ENCODE measurements around the gene EXTL2.
"Not testable (repeated sequence)": the region's sequence is repeated elsewhere in the genome, so short reads cannot be mapped to it uniquely, and the experiment has no call there.

The EXTL2 gene, protein sequence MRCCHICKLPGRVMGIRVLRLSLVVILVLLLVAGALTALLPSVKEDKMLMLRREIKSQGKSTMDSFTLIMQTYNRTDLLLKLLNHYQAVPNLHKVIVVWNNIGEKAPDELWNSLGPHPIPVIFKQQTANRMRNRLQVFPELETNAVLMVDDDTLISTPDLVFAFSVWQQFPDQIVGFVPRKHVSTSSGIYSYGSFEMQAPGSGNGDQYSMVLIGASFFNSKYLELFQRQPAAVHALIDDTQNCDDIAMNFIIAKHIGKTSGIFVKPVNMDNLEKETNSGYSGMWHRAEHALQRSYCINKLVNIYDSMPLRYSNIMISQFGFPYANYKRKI

DNA sequence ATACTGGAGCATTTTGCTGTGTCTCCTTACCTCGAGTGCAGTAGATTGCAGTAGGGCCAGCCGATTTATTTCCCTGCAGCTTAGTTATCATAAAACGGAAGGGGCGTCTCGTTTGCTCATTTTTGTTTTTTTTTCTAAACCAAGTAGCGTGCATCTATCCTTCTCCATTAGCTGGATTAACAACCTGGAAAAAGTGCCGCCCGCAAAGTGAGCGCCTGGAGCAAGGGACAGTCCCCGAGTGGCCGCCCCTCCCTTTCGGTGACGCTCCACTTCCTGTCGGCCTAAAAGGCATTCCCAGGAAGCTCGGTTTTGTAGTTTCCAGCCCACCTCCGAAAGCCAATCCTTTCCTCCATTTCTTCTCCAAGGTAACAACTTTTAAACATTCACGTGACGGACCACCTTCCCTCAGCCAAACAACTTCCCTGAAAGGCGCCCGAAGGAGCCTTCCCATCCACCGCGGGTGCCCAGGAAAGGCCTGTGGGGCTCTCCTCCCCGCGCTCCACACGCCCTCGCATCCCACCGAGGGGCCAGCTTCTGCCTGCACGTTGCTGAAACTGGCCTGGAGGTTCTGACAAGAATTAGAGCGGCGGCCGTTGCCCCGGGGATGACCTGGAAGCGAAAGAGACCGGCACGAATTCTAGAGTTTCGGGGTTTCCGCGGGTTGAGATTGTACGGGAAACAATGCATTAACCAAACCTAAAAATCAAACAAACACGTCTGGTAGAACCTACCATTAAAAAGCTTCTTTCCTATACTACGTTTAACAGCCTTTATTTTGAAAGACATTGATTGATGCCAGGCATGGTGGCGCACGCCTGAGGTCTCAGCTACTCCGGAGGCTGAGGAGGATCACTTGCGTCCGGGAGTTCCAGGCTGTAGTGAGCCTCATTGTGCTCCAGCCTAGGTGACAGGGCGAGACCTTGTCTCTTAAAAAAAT is at the start of gene EXTL2:
TSS of gene EXTL2 (minus strand) at position 240 of the 937 bp plus-strand sequence. CDS start 6,085 bp downstream, outside the sequence.
- DNase-seq, result peak; percentile 84

DNA sequence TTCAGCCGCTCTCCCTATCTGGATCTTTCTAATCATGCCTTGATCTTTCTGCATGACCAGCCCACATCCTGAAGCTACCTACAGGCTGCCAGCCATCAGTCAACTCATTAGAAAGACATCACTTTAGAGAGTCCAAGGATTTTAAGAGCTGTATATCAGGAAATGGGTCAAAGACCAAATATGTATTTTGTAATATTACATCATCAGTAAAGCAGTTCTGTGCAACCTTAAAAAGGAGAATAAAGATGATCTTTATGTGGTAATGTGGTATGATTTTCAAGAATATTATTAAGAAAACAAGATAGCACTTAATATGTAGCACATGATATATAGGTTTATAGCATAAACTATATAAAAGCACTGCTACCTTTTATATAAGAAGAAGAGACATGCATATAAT is 48.9 kb upstream of the EXTL2 start:
- DNase-seq, result no peak

DNA sequence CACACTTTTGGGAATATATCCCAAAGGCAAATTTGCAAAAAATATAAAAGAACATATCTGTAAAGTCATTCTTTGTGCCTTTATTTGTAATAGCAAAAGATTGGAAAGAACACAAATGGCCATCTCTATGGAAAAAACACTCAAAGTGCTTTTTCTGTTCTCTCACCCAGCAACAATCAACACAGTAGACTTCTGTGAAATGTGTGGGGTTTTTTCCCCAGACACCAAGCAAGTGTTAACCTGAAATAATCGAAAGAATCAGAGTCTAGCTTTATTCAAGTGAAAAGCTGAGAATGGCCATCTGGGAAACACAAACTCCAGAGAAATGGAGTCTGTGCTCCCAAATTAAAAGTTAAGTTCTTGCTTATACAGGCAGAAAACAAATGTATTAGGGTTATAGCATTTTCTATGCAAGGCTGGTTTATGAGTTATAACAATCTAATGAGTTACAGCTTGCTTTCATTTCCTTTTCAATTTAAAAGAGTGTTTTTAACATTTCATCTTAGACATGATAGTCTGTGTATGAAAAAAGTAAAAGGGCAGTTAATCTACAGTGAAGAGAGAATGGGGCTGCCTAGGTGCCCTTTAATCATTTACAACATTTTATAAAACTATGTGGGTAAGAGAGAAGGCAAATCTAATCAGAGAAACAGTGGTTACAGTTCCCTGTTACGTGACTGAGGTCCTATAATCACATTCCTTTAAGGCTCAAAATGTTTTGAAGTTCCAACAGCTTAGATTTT is 47.8 kb upstream of the EXTL2 start:
- DNase-seq, result no peak

DNA sequence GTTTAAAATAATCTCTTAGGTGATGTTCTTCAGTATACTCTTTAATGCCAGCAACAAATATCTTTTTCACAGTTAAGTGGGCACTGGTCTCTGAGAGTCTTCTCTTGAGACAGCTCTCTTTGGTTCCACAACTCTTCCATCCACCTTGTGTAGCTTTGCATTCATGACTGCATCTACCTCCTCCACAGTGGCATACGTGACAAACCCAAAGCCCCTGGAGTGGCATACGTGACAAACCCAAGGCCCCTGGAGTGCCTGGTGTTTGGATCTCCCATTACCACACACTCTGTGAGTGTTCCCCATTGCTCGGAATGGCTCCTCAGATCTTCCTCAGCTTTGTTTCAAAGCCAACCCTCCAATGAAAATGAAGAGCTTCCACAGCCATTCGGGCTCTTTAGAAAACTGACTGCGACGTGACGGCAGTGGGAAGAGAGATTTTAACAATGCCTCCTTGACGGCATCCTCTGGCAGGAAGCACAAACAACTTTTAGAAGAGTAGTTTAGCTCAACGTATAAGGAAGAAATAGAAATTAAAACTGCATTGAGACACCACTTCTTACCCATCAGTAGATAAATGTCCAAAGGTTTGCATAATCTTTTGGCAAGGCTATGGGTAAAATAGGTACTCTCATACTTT is 47.1 kb upstream of the EXTL2 start:
- no peak for DNase-seq

DNA sequence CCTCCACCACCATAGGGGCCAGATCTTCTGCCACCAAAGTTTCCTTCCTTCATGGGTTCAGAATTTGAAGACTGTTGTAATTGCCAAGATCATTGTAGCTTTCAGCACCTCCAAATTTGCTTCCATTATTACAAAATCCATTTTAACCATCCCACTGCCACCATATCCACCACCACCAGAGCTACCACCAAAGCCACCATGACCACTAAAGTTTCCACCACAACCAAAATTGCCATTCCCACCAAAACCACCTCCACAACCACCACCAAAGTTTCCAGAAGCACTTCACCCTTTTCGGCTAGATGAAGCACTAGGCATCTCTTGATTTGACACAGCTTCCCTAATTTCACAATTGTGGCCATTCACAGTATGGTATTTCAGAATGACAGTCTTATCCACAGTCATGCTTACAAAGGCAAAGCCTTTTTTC is 46.5 kb upstream of the EXTL2 start:
- DNase-seq, result no peak

DNA sequence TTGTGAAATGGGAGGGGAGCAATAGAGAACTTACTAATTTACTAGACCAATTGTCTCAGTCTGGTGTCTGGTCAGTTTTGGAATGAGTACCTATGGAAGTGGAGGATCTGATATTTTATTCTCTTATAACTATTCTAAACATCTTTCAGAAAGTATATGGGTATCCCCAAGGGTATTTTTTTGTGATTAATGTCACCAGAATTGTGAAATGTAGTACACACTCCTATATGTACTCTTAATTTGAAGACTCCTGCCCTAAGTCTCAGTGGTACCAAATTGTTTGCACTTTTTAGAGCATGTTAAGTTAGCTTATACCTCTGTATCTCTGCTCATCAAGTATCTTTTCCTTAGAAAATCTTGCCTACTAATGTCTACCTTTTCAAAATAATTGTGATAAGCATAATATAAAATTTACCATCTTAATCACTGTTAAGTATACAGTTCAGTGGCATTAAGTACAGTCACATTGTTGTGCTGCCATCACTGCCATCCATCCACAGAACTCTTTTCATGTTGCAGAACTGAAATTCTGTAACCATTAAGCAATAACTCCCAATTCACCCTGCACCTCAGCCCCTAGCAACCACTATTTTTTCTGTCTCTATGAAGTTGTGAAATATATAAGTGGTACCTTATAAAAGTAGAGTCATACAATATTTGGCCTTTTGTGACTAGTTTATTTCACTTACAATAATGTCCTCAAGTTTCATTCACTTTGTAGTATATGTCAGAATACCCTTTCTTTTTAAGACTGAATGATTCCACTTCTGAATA is 41.7 kb upstream of the EXTL2 start:
- DNase-seq, result no peak

DNA sequence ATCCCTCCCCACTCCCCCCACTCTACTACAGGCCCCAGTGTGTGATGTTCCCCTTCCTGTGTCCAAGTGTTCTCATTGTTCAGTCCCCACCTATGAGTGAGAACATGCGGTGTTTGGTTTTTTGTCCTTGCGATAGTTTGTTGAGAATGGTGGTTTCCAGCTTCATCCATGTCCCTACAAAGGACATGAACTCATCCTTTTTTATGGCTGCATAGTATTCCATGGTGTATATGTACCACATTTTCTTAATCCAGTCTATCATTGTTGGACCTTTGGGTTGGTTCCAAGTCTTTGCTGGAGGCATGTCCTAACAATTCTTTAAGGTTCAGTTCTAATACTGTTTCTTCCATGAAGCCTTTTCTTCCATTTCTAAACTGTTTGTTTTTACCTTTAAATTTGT is 38.9 kb upstream of the EXTL2 start:
- DNase-seq, result not testable (repeated sequence)

DNA sequence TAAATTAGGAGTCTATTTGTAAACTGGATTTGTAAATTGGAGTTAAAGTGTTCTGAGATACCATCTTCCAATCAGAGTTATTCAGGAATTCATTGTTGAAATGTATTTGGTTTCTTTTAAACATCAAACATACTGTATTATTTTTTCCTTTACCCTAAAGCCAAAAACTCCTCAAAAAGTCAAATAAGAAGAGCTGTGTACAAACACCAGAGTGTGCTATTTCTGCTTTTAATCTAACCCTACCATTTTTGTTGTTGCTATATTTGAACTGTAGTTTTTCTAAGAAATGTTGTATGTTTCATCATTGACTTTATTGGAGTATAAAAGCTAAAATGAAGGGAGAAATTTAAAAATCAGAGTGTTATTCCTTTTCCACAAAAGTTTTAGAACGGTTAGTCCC is 37.1 kb upstream of the EXTL2 start:
- no peak for DNase-seq

DNA sequence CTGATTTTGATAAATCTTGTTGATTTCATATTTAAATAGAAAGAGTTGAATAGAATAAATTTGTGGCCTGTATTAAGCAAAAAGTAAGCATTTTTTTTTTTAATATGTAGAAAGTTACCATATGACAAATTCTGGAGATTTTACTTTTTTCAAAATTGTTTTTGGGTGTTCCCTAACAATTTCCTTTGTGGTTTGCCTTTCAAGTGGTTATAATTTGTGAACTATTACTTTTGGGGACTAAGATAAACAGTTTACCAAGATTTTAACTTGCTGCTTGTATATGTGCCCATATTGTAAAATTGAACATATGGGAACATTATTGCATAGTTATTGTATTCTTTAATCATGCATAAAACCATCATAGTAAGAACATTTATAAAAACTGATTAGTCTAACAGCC is 35.9 kb upstream of the EXTL2 start:
- DNase-seq, result no peak

DNA sequence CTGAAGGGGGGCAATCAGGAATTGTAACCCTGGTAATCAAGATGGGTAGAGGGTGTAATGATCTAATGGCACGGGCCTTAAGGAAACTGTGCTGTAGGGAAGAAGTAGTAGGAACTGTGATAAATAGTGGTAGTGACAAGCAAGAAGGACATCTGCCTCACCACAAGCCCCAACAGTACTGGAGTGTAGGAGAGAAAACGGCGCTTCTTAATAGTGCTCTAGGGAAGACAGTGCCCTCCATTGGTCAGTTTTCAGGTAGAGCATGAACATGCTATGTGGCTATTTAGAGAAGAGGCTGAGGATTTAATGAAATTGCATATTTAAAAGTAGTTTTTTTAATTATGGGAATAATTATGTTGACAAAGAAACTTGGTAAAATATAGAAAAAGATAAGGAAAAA is 33.5 kb upstream of the EXTL2 start:
- DNase-seq, result peak; percentile 9

DNA sequence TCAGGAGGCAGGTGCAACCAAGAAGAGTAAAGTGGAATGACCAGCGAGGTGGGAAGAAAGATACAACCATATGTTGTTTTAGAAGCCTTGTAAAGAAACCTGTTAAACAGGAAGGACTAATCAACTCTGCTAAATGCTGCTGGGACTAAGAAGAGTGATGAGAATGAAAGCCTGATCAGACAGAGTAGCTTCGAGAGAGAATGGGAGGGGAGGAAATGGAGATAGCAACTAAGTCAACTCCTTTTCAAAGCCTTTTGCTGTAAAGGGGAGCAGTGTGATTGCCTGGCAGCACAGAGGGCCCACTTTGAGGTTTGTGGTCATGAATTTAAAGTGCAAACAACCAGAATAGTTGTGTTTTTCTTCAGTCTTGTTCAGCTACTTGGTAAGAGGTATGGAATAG is 32.6 kb upstream of the EXTL2 start:
- no peak for DNase-seq

DNA sequence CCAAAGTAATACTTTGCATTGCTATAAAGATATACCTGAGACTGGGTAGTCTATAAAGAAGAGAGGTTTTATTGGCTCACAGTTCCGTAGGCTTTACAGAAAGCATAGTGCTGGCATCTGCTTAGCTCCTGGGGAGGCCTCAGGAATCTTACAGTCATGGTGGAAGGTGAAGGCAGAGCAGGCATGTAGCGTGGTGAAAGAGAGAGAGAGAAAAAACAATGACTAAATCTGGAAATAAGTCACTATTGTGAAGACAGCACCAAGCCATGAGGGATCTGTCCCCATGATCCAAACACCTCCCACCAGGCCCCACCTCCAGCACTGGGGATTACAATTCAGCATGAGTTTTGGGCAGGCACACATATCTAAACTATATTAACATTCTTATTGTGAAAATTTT is 31.6 kb upstream of the EXTL2 start:
- no peak for DNase-seq

DNA sequence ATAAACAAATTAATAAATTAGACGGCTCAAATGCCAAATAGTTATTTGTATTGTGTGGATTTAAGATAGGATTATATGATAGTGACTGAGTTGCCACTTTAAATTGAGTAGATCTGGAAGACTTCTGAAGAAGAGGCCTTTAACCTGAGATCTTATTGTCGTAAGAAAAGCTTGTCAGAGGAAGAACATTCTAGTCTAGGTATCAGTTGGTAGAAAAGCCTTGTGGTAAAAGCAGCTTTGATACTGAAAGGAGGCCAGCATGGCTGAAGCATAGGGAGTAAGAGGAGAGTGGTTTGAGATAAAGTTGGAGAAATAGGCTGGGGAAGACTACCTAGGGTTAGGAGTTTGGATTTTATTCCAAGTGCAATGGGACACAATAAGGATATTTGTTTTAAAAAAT is 30.3 kb upstream of the EXTL2 start:
- no peak for DNase-seq

DNA sequence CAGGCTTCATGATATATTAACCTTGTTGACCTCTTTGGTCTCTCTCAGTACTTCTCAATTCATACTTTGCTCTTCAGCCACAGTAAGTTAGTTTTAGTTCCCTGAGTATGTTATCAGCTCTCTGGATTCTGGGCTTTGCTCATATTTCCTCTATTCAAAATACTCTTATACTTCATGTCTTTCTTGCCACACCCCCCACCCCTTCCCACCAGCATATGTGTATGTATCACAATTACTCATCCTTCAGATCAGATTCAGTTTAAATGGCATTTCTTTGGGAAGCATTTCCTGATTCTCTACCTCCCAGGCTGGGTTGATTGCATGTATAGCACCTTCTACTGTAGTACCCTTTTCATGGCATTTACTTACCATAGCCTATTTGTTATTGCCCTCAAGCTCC is 29.6 kb upstream of the EXTL2 start:
- DNase-seq, result no peak

DNA sequence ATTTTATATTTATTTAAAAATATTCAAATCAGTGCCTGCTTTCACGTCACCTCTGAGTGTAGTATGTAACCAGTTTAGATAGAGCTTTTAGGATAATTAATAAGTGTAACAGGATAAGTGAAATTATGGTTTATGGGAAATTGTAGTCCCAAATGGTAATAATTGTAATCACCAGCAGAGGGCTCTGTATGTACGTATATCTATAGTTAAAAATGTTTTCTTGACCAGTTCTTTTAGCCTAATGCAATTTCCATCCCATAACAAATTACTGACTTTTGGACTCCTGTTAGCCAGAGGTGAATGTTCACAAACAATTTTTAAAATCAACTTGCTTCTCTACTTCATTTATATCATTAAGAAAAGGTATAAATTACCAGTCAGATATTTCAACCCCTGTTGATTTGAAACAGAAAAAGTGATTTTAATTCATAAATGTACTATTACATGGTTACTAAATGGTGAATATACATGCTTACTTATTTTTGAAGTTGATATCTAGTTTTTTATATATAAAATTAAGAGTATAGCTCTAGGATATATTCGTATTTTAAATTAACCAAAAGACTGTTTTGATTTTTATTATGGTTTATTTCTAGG is 26.6 kb upstream of the EXTL2 start:
- peak; percentile 72 for DNase-seq

DNA sequence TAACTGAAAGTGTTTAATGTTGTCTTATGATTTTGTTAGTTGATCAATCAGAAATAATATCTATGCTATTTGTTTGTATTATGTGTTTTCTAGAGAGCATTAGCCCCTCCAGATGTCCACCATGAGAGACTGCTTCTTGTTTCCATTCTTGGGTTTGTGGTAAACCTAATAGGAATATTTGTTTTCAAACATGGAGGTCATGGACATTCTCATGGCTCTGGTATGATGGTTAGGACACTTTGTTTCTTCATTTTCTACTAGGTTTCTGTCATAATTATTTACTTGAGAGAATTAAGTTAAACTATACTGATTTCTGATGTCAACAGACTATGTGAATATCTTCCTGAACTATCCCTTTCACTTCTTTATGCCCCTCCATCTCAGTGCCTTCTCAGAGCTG is 17.4 kb upstream of the EXTL2 start:
- no peak for DNase-seq

DNA sequence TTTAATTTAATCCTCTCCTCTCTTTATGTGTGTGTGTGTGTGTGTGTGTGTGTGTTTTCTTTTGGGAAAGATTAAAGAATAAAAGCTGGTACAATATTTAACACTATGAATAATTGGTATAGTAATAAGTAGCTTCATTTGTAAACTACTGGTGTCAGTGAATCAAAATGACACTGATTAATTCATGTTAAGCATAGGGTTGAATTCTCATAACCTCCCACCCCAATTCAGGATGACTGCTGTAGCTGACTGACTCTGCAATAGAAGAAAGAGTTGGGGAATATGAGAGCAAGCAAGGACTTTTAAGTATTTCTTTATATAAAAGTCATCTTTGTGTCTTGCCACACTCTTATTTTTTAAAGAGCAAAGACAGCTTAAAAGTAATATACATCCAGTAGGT is 14.4 kb upstream of the EXTL2 start:
- DNase-seq, result no peak

DNA sequence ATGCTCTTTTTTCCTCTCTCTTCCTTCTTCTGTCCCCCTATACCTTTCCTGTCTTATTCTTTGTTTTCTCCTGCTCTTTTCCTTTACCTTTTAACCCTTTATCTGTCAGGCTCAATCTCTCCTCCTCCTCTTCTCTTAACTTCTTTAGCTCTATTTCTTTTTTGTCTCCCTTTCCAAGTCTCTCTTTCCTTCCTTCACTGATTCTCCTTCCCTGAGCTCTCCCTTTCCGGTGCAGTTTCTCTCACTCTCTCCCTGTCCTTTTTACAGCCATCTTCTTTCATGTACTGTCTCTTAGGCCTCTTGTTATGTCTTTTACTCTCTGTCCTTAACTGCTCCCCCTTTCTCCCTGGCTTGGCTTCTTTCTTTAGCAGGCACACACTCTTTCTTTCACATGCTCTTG is 13.2 kb upstream of the EXTL2 start:
- no peak for DNase-seq

DNA sequence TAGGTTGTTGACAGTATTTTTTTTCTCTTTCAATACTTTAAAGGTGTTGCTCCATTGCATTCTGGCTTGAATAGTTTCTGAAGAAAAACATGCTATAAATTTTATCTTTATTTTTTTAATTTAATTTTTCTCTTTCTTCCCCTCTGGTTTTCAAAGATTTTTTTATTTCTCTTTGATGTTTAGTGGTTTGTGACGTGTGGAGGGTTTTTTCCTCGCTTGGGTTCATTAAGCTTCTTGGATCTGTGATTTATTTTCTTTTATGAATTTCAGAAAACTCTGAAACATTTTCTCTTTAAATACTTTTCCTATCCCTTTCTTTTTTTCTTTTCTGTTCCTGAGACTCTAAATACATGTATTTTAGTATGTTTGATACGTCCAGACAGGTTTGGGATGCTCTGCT is 10.5 kb upstream of the EXTL2 start:
- no peak for DNase-seq

DNA sequence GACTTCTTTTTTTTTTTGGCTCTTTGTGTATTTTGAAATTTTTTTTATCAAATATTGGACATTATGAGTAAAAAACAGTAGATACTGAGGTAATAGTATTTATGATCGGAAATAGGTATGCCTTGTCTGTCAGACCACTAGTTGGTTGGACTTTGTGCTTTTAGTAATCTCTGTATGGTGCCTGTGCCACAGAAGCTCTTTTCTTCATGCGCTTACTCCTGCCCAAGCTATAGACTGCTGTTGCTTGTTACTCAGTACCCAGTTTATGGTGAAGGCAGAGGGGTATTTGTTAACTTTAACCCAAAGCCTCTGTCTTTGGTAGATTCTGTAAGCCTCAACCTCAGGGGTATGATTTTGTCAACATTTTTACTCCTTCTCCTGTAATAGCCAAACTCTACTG is 9.9 kb upstream of the EXTL2 start:
- DNase-seq, result no peak

DNA sequence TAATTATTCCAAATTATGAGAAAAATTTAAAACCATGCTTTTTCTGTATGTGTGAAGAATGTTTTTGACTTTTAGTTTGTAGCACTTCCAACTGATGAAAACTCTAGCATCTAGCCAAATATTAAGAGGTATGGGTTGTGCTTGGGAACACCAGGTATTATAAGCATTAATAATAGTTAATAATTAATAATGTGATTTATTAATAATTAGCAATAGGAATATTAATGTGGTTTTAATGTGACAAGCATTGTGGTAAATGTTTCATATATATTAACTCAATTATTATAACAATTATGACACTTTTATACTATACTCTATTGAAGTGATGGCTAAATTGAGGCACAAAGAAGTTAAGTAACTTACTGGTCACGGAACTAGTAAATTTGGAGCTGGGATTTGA is 9.1 kb upstream of the EXTL2 start:
- DNase-seq, result no peak

DNA sequence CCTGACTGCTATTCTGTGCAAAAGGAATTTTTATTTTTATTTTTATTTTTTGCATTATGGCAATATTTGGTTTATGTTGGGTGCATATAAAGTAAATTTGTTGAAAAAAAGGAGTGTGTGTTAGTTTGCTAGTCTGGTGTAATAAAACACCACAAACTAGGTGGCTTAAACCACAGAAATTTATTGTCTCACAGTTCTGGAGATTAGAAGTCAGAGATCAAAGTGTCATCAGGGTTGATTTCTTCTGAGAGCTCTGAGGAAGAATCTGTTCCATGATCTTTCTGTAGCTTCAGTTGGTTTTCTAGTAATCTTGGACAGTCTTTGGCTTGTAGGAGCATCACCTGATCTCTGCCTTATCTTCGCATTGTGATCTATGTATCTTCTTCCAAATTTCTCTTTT is 7.7 kb upstream of the EXTL2 start:
- no peak for DNase-seq

All from hematopoietic multipotent progenitor cell treated with erythropoietin and hydrocortisone succinate and interleukin-3 and kit ligand, for 8 days (in vitro differentiated cells).